Activated CD8-positive, alpha-beta memory T cell treated with anti-CD3 and anti-CD28 coated beads, Interleukin-2, amount 50 U/mL, for 48 hours (primary cell): ENCODE data around the gene COPS8.

Experiments used
- DNase-seq: peaks from one replicate; pipeline ENCODE4 v3.0.0-alpha.2; 2020

Gene COPS8

GRCh38 chr2:237102428-237102827 lies 16.7 kb downstream of the COPS8 start:
- DNase-seq: no peak

- DNase-seq: no peak
These were observed 23.8 kb downstream of the COPS8 start for GRCh38 chr2:237109421-237109934.

- DNase-seq: no peak
These were observed 27.5 kb downstream of the COPS8 start for GRCh38 chr2:237113026-237113795.

- DNase-seq: no peak
These were observed 30.2 kb downstream of the COPS8 start for GRCh38 chr2:237115870-237116269.

- DNase-seq: no peak
These were observed 30.7 kb downstream of the COPS8 start for GRCh38 chr2:237116431-237116830.

GRCh38 chr2:237118025-237118424 lies 32.3 kb downstream of the COPS8 start:
- no peak for DNase-seq

GRCh38 chr2:237118561-237119155 lies 33.0 kb downstream of the COPS8 start:
- no peak for DNase-seq

- DNase-seq: no peak
These were observed 35.2 kb downstream of the COPS8 start for GRCh38 chr2:237120916-237121315.

- no peak for DNase-seq
These were observed 35.6 kb downstream of the COPS8 start for GRCh38 chr2:237121321-237121720.

GRCh38 chr2:237122214-237122666 lies 36.6 kb downstream of the COPS8 start:
- DNase-seq: peak; percentile 77

GRCh38 chr2:237124820-237125219 lies 39.1 kb downstream of the COPS8 start:
- DNase-seq: no peak

- no peak for DNase-seq
These were observed 40.3 kb downstream of the COPS8 start for GRCh38 chr2:237125967-237126366.

- no peak for DNase-seq
These were observed 41.0 kb downstream of the COPS8 start for GRCh38 chr2:237126519-237127174.

- DNase-seq: peak; percentile 71
These were observed 42.5 kb downstream of the COPS8 start for GRCh38 chr2:237128026-237128703.

- DNase-seq: no peak
These were observed 43.3 kb downstream of the COPS8 start for GRCh38 chr2:237128845-237129592.

- no peak for DNase-seq
These were observed 44.1 kb downstream of the COPS8 start for GRCh38 chr2:237129625-237130263.

- DNase-seq: no peak
These were observed 45.1 kb downstream of the COPS8 start for GRCh38 chr2:237130562-237131421.

- no peak for DNase-seq
These were observed 46.3 kb downstream of the COPS8 start for GRCh38 chr2:237131749-237132533.

- DNase-seq: no peak
These were observed 47.1 kb downstream of the COPS8 start for GRCh38 chr2:237132799-237133198.
